IMR-90 (cell line): ENCODE results near the gene LPIN1. TPM values are rescaled to one million over a fixed set of nuclear protein-coding genes. Genes with fewer than 3 reads are reported as not detected.

Source experiments
- ATAC-seq: fragments of 200-7000 bp; cut with Tn5 transposase; 2 replicates; pipeline ENCODE4 v1.9.1; 2020; ENCODE audit warnings: low read depth, mild to moderate bottlenecking, moderate library complexity
- BruUV-seq: library from RNA; stranded (reverse); fragments of 400-500 nt; replicated peaks from 2 replicates; lab custom pipeline; 2021; lab: Mats Ljungman, UMichigan
- CTCF ChIA-PET: fragments of 300-600 bp; formaldehyde crosslinking; extraction: SDS; loops from one replicate; lab custom pipeline; 2021; ENCODE audit warnings: antibody characterized with exemption; lab: Yijun Ruan, JAX
- POLR2A ChIA-PET: fragments of 300-600 bp; sonication (Branson Sonifier 250); formaldehyde crosslinking; loops from one replicate; lab custom pipeline; 2022; ENCODE audit warnings: antibody characterized with exemption; ENCODE audit not compliant: unreplicated experiment; lab: Charles Lee
- DNase-seq: peaks from one replicate; pipeline ENCODE4 v3.0.0; 2013
- H2AFZ ChIP-seq: replicated peaks from 2 replicates; pipeline ENCODE3; 2013; ENCODE audit warnings: low read length, mild to moderate bottlenecking; ENCODE audit not compliant: poor library complexity
- H2AK5ac ChIP-seq: 2 replicates; pipeline ENCODE4 v1.6.1; 2013; ENCODE audit warnings: low read depth, low read length, inconsistent platforms
- H2AK9ac ChIP-seq: replicated peaks from 2 replicates; pipeline ENCODE3; 2013; ENCODE audit warnings: mild to moderate bottlenecking, low read depth, low read length, moderate library complexity; ENCODE audit not compliant: poor library complexity
- H2BK120ac ChIP-seq: 2 replicates; pipeline ENCODE4 v1.6.1; 2013; ENCODE audit warnings: low read depth, low read length, inconsistent platforms
- H2BK15ac ChIP-seq: 3 replicates; pipeline ENCODE4 v1.6.1; 2013; ENCODE audit warnings: low read depth, low read length, inconsistent platforms
- H2BK20ac ChIP-seq: 2 replicates; pipeline ENCODE4 v1.6.1; 2013; ENCODE audit warnings: low read depth, mild to moderate bottlenecking, inconsistent platforms, low read length, moderate library complexity
- H2BK5ac ChIP-seq: 2 replicates; pipeline ENCODE4 v1.6.1; 2013; ENCODE audit warnings: mild to moderate bottlenecking, low read depth, low read length, inconsistent platforms; ENCODE audit not compliant: poor library complexity, severe bottlenecking
- H3K14ac ChIP-seq: replicated peaks from 2 replicates; pipeline ENCODE4 v1.6.1; 2013; ENCODE audit warnings: low read depth, low read length, inconsistent platforms
- H3K18ac ChIP-seq: 2 replicates; pipeline ENCODE4 v1.6.1; 2013; ENCODE audit warnings: low read depth, low read length, control low read depth
- H3K23ac ChIP-seq: 2 replicates; pipeline ENCODE4 v1.6.1; 2013; ENCODE audit warnings: low read depth, low read length, inconsistent platforms
- H3K27ac ChIP-seq: 2 replicates; pipeline ENCODE4 v1.5.1; 2013; ENCODE audit warnings: mild to moderate bottlenecking, control low read depth, low read length; ENCODE audit not compliant: insufficient read depth
- H3K27me3 ChIP-seq: 2 replicates; pipeline ENCODE4 v1.6.1; 2013; ENCODE audit warnings: low read length; ENCODE audit not compliant: control insufficient read depth, insufficient read depth
- H3K36me3 ChIP-seq: 2 replicates; pipeline ENCODE4 v1.6.1; 2013; ENCODE audit warnings: low read length, mixed read lengths; ENCODE audit not compliant: control insufficient read depth, insufficient read depth
- H3K4ac ChIP-seq: 2 replicates; pipeline ENCODE4 v1.6.1; 2013; ENCODE audit warnings: low read depth, low read length, inconsistent platforms
- H3K4me1 ChIP-seq: 2 replicates; pipeline ENCODE4 v1.6.1; 2013; ENCODE audit warnings: low read length, mixed read lengths; ENCODE audit not compliant: control insufficient read depth, insufficient read depth
- H3K4me2 ChIP-seq: 2 replicates; pipeline ENCODE4 v1.6.1; 2013; ENCODE audit warnings: low read depth, mild to moderate bottlenecking, control low read depth, low read length, moderate library complexity
- H3K4me3 ChIP-seq: 2 replicates; pipeline ENCODE4 v1.5.1; 2013; ENCODE audit warnings: low read depth, mild to moderate bottlenecking, control low read depth, low read length, moderate library complexity; ENCODE audit not compliant: insufficient read depth
- H3K56ac ChIP-seq: 2 replicates; pipeline ENCODE4 v1.6.1; 2013; ENCODE audit warnings: low read length, inconsistent platforms; ENCODE audit not compliant: insufficient read depth; ENCODE audit errors: extremely low read depth
- H3K79me1 ChIP-seq, 2 experiments: 2 replicates each; pipeline ENCODE4 v1.6.1; 2013; ENCODE audit warnings: low read length in 2 of 2, inconsistent platforms in 1 of 2, low read depth in 1 of 2
- H3K9ac ChIP-seq: 2 replicates; pipeline ENCODE4 v1.6.1; 2013; ENCODE audit warnings: low read depth, low read length, control low read depth
- H3K9me1 ChIP-seq: 2 replicates; pipeline ENCODE4 v1.6.1; 2013; ENCODE audit warnings: low read length, inconsistent platforms; ENCODE audit not compliant: insufficient read depth
- H3K9me3 ChIP-seq: 2 replicates; pipeline ENCODE4 v1.6.1; 2013; ENCODE audit warnings: low read length; ENCODE audit not compliant: control insufficient read depth, insufficient read depth
- H4K20me1 ChIP-seq: 2 replicates; pipeline ENCODE4 v1.6.1; 2013; ENCODE audit warnings: low read length, inconsistent platforms; ENCODE audit not compliant: insufficient read depth
- H4K5ac ChIP-seq: 2 replicates; pipeline ENCODE4 v1.6.1; 2013; ENCODE audit warnings: mild to moderate bottlenecking, low read depth, low read length, control low read depth
- H4K8ac ChIP-seq, 2 experiments: 2 replicates each; pipeline ENCODE4 v1.6.1; 2013; ENCODE audit warnings: low read depth in 2 of 2, low read length in 2 of 2, control low read depth in 1 of 2, inconsistent platforms in 1 of 2
- H4K91ac ChIP-seq: 2 replicates; pipeline ENCODE4 v1.6.1; 2013; ENCODE audit warnings: low read depth, low read length, inconsistent platforms; ENCODE audit not compliant: insufficient read depth
- CHD1 ChIP-seq: IDR thresholded peaks from 2 replicates; pipeline ENCODE4 v1.6.1; 2012; ENCODE audit warnings: low read depth, low read length, improper control_type of control experiment
- CTCF ChIP-seq: conservative IDR thresholded peaks from 2 replicates; pipeline ENCODE4 v1.5.1; 2012; ENCODE audit warnings: mild to moderate bottlenecking, low read depth, low read length, improper control_type of control experiment
- MAZ ChIP-seq: IDR thresholded peaks from 2 replicates; pipeline ENCODE4 v1.6.1; 2012; ENCODE audit warnings: low read depth, mild to moderate bottlenecking, low read length, improper control_type of control experiment, moderate library complexity, borderline replicate concordance
- POLR2A ChIP-seq: IDR thresholded peaks from 2 replicates; pipeline ENCODE4 v1.6.1; 2012; ENCODE audit warnings: mild to moderate bottlenecking, low read depth, low read length
- RFX5 ChIP-seq: IDR thresholded peaks from 2 replicates; pipeline ENCODE4 v1.8.0; 2012; ENCODE audit warnings: low read depth, mild to moderate bottlenecking, low read length, moderate library complexity
- SMC3 ChIP-seq: fragments of 150-350 bp; IDR thresholded peaks from 2 replicates; pipeline ENCODE4 v1.6.1; 2016; ENCODE audit warnings: low read depth, mild to moderate bottlenecking, antibody characterized with exemption, low read length, moderate library complexity
- WGBS, 2 experiments: methylation state at CpG; one replicate each; pipeline versions ENCODE4 v1.1.5 to v1.1.7; 2013; ENCODE audit warnings: missing lambda C conversion rate in 2 of 2; ENCODE audit not compliant: insufficient read length in 1 of 2; ENCODE audit errors: extremely low coverage in 2 of 2; 5-methylcytosine and 5-hydroxymethylcytosine counted together
- dilution Hi-C: fragments of 300-500 bp; cut with HindIII; formaldehyde crosslinking; loops from one replicate; pipeline ENCODE4 v1.14.3; 2018; ENCODE audit warnings: low sequenced_read_pairs; ENCODE audit not compliant: unreplicated experiment
- in situ Hi-C: fragments of 300-500 bp; cut with MboI; formaldehyde crosslinking; loops from 3 replicates; pipeline ENCODE4 v1.14.3; 2019; ENCODE audit warnings: low sequenced_read_pairs, inconsistent platforms, mixed read lengths
- intact Hi-C: fragments of 100-400 bp; cut with micrococcal nuclease; formaldehyde crosslinking; loops from 2 replicates; pipeline ENCODE4 v1.10.0; 2022
- polyA plus RNA-seq, 3 experiments: library from polyadenylated mRNA; depleted of rRNA; stranded (reverse); fragments of >200 nt; gene quantifications; 2 replicates each; pipeline ENCODE4 v1.2.3, GENCODE V29; 2012; ENCODE audit warnings: low replicate concordance in 1 of 3
- total RNA-seq: library from RNA; depleted of rRNA; stranded (reverse); fragments of >200 nt; gene quantifications from 2 replicates; pipeline ENCODE4 v1.2.3, GENCODE V29; 2012

The LPIN1 gene
- total and polyA plus RNA-seq, 2 of the 4 experiments (the other 2 are of a cell fraction), result 21.3 to 25.1 TPM

DNA sequence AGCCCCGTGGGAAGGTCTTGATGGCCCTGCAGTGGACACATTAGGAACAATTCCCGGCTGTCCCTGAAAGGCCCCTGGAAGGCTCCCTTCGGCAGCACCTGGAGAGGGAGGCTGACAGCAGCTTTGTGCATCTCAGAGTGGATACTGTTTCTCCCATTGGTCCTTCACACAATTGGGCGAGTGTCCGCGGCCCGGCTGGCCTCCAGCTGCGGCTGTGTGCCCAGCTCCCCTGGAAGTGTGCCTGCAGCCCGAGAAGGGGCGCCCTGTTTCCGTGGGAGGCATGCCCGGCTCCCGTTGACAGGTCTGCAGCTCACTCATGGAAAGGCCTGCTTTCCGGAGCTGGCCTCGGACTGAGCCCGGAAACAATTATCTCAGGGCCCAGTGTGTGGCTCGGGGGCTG, 103.7 kb downstream of the LPIN1 start:
- Histone ChIP-seq H3K14ac (no peak overlapping the region), H3K9me3 (peaks cover 7% of the 10 kb centered on the region), H3K56ac (no peak overlapping the region), H4K8ac (no peak overlapping the region), H3K4me1 (no peaks in the 10 kb centered on the region), H3K4me3 (no peak overlapping the region), H3K9ac (no peak overlapping the region), H4K20me1 (no peaks in the 10 kb centered on the region), H3K4ac (no peak overlapping the region), H3K9me1 (0 out of 2 replicates have a peak, but pooled peaks cover 7% of the 10 kb centered on the region), H3K27ac (no peak overlapping the region), H2BK5ac (no peak overlapping the region), H2BK20ac (no peak overlapping the region), H3K79me1 (no peaks in the 10 kb centered on the region), H2AK9ac (no peak overlapping the region), H4K5ac (no peak overlapping the region), H2BK120ac (no peak overlapping the region), H2AFZ (no peak overlapping the region), H3K36me3 (no peaks in the 10 kb centered on the region), H3K23ac (no peak overlapping the region), H3K18ac (no peak overlapping the region), H4K91ac (no peak overlapping the region), H3K27me3 (peaks cover 4% of the 10 kb centered on the region; the same call in 1 of the 2 replicates), H2BK15ac (no peak overlapping the region), H2AK5ac (no peak overlapping the region), H3K4me2 (no peak overlapping the region)
- POLR2A ChIA-PET, result no interaction called here
- CTCF ChIA-PET, result no interaction called here
- no peak for DNase-seq
- WGBS, 2 experiments, result 87% methylated on average over 7 of the region's 17 CpGs; no CpG with 5 or more reads in 1 of the 2 experiments
- intact Hi-C loops, result no loop called here
- dilution Hi-C loops, result no loop called here
- in situ Hi-C loops, result no loop called here
- TF ChIP-seq MAZ, result no peak
- TF ChIP-seq SMC3, result no peak
- TF ChIP-seq RFX5, result no peak
- TF ChIP-seq CHD1, result no peak
- TF ChIP-seq POLR2A, result no peak
- TF ChIP-seq CTCF, result no peak
- BruUV-seq, result no TSS peak
- ATAC-seq, result no peak
